ENCODE results near the gene HOXC9.

Gene HOXC9

DNA sequence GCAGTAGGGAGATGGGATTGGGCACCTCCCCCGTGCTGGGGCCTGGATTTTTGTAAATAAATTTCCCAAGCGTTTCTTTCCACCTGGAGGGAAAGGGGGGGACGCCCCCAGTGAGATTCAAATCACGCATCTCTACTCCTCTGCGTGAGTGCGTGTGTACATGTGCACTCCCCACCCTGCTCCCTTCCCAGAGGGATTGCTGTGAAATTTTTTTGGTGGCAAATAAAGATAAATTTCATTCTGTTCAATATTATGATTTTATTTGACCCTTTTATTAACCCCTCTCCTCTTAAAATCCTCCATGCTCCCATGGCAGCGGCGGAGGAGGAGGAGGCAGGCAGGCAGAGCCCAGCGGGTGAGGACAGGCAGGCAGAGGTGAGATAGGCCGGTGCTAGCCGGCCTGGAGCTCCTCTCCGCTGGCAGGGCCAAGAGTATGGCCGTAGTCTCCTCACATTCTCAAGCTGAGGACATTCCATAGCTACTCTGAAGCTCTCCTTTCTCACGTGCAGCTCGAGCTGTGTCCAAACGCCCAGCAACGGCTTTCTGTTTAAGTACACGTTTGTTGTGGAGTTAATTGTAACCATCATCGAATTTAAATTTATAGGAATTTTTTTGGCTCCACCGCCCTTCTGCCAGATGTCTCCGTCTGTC lies 23.7 kb upstream of the HOXC9 start:
- DNase-seq, result peak; percentile 60

DNA sequence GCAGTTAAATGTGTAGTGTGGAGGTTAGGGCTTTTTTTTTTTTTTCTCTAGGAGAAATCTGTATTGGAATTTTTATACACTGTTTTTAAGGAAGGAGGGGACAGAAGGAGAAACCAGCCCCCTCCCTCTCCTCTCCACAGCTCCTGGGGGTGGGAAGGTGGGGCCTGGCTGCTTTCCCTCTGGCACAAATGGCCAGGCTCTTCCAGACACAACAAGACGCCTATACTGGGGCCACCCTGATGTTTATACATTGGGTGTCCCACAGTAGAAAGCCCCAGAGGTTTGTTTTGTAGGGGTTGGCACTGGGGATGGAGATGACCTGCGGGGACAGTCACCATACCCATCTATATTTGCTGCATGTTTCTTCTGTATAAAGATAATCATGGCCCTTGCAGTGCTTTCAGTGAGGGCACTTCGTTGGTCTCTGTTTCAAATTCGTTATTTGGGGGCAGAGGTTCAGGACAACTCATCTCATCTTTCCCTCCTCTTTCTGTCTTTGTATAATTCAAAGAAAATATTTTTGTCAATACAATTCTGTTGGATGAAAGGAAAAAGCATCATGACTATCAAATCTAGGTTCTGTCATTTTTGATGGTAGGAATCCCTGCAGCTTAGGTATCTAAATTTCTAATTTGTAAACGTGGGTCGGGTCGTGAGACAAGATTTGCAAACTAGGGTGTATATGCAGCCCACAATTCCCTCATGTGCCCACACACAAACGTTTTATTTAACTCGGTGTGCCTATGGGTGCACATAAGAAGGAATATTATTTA lies 23.0 kb upstream of the HOXC9 start:
- DNase-seq, result no peak

- DNase-seq, result no peak
These were observed 22.1 kb upstream of the HOXC9 start for GRCh38 chr12:53977596-53978445.

- DNase-seq, result no peak
These were observed 21.2 kb upstream of the HOXC9 start for GRCh38 chr12:53978477-53979356.

GRCh38 chr12:53980104-53980801 lies 19.7 kb upstream of the HOXC9 start:
- no peak for DNase-seq

GRCh38 chr12:53980802-53981496 lies 19.0 kb upstream of the HOXC9 start:
- DNase-seq, result no peak

GRCh38 chr12:53981634-53982565 lies 18.1 kb upstream of the HOXC9 start:
- no peak for DNase-seq

GRCh38 chr12:53982648-53983567 lies 17.1 kb upstream of the HOXC9 start:
- DNase-seq, result no peak

- DNase-seq, result no peak
These were observed 16.4 kb upstream of the HOXC9 start for GRCh38 chr12:53983568-53983949.

- no peak for DNase-seq
These were observed 15.9 kb upstream of the HOXC9 start for GRCh38 chr12:53983950-53984572.

DNA sequence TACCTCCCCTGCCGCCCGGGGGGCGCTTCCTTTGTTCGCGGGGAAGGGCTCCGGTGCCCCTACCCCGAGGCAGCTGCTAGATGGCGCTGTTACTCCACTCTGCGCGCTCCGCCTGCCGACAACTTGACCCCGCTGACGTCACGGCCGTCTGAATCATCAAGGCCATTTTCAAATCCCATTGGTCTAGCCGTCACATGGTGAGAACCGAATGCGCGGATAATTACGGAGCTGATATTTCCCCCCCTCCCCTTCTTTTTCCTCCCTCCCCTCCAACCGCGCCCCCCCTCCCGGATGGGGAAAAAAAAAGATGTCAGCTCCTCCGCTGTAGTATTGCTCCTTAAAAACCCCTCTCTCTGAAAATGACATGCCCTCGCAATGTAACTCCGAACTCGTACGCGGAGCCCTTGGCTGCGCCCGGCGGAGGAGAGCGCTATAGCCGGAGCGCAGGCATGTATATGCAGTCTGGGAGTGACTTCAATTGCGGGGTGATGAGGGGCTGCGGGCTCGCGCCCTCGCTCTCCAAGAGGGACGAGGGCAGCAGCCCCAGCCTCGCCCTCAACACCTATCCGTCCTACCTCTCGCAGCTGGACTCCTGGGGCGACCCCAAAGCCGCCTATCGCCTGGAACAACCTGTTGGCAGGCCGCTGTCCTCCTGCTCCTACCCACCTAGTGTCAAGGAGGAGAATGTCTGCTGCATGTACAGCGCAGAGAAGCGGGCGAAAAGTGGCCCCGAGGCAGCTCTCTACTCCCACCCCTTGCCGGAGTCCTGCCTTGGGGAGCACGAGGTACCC lies 14.9 kb upstream of the HOXC9 start, which contains the start of gene HOXC10:
Gene HOXC10, plus strand, starts transcription at position 246 of the 791 bp plus-strand sequence. Its CDS starts 114 bp downstream, at position 360.
- peak; percentile 97 for DNase-seq

DNA sequence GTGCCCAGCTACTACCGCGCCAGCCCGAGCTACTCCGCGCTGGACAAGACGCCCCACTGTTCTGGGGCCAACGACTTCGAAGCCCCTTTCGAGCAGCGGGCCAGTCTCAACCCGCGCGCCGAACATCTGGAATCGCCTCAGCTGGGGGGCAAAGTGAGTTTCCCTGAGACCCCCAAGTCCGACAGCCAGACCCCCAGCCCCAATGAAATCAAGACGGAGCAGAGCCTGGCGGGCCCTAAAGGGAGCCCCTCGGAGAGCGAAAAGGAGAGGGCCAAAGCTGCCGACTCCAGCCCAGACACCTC lies 14.3 kb upstream of the HOXC9 start:
- no peak for DNase-seq

DNA sequence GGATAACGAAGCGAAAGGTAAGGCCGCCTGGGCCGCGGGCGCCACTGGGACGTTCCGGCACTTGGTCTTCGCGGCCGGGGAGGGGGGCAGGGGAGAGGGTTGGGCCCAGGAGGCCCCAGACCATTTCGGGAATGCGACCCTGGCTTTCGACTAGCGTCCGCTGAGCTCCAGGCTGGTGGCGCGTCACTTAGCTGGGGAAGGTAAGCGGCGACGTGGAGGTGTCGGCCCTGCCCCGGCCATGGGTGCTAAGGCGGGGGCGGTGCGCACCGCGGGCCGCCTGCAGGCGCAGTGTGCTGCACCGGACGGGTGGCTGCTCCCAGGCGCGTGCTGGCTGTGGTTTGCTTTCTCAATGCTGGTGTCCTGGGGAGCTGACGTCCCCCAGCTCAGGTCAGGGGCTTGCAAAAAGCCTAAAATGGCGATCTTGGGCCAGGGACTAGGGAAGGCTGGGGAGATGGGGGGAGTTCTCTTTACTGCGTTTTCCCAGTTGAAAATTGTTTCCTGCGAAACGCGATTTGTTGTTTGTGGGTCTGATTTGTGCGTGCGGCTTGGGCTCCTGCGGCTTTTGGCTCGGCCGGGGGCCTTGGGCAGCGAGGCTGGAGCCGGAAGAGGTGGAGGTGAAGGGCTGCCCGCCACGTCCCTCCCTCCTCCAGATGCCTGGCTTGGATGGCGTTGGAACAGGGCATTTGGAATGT lies 13.8 kb upstream of the HOXC9 start:
- DNase-seq, result no peak

GRCh38 chr12:53986686-53987483 lies 13.1 kb upstream of the HOXC9 start:
- no peak for DNase-seq

DNA sequence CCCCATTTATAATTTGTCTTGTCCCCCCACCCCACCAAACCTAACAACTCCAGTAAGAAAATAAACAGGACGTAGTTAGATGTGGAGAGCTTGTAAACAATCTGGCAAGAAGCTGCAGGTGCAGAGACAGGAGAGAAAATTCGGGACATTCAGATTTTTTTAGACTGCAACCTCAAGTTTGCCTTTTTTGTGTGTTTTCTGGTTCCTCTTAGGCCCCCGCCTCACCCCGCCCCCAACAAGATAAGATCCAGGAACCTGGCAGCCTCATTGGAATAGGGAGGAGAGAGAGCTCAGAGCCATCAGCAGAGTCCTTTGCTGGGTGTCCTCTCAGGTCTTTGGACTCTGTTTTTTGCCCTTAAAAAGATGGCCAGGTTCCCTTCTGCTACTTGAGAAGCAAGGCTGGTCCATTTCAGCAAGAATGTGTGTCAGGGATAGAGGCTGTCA lies 12.2 kb upstream of the HOXC9 start:
- DNase-seq, result no peak

Data from fibroblast of skin of abdomen (primary cell).